Body of pancreas (tissue), 4 donors: ENCODE results near the gene RAF1.

Experiments used
- CTCF ChIP-seq, 7 experiments: fragments of 450-650 bp in 4 of 7; fragments of 200-600 bp in 3 of 7; sonication (generic) in 3 of 7; IDR thresholded peaks; one replicate each; pipeline ENCODE4 v1.5.1; 2016 to 2019; ENCODE audit warnings: antibody characterized with exemption in 7 of 7
- POLR2A ChIP-seq, 3 donors: fragments of 450-650 bp; IDR thresholded peaks; one replicate each; pipeline ENCODE4 v1.6.1; 2016; ENCODE audit warnings: antibody characterized with exemption in 3 of 3, mild to moderate bottlenecking in 2 of 3

- no peak for TF ChIP-seq CTCF (IDR thresholded peaks at IDR 0.05)
- no peak for TF ChIP-seq POLR2A (IDR thresholded peaks at IDR 0.05)
These were observed 35.1 kb downstream of the RAF1 start for GRCh38 chr3:12628813-12629212.
